Body of pancreas (tissue), 4 donors: ENCODE results near the gene B3GAT3.

Experiments
- CTCF ChIP-seq, 7 experiments: fragments of 450-650 bp in 4 of 7; fragments of 200-600 bp in 3 of 7; sonication (generic) in 3 of 7; IDR thresholded peaks; one replicate each; pipeline ENCODE4 v1.5.1; 2016 to 2019; ENCODE audit warnings: antibody characterized with exemption in 7 of 7
- POLR2A ChIP-seq, 3 donors: fragments of 450-650 bp; IDR thresholded peaks; one replicate each; pipeline ENCODE4 v1.6.1; 2016; ENCODE audit warnings: antibody characterized with exemption in 3 of 3, mild to moderate bottlenecking in 2 of 3

GRCh38 chr11:62610814-62611704 lies 10.7 kb downstream of the B3GAT3 start:
- TF ChIP-seq CTCF (IDR thresholded peaks at IDR 0.05): no peak
- TF ChIP-seq POLR2A (IDR thresholded peaks at IDR 0.05): no peak
